GM19025 (cell line): ENCODE measurements around the gene EEF1A2.

ENCODE experiments used
- ATAC-seq: cut with Tn5 transposase; IDR thresholded peaks from one replicate; pipeline ENCODE4 v1.9.1; 2021; ENCODE audit warnings: mild to moderate bottlenecking, low read depth, moderate library complexity; ENCODE audit not compliant: unreplicated experiment

The EEF1A2 gene

GRCh38 chr20:63498960-63499337, at the start of gene EEF1A2:
EEF1A2 (minus strand) TSS chr20:63499083; CDS start chr20:63497763, 1,320 bp downstream.
- no peak for ATAC-seq

GRCh38 chr20:63548542-63548941, 49.7 kb upstream of the EEF1A2 start:
- no peak for ATAC-seq

GRCh38 chr20:63547725-63548480, 49.0 kb upstream of the EEF1A2 start, which contains the start of gene SRMS:
SRMS (minus strand) TSS chr20:63547749; CDS start chr20:63547463, 286 bp downstream.
- no peak for ATAC-seq

- no peak for ATAC-seq
Observed at GRCh38 chr20:63546956-63547724, 48.3 kb upstream of the EEF1A2 start.

GRCh38 chr20:63546256-63546955, 47.5 kb upstream of the EEF1A2 start:
- no peak for ATAC-seq

GRCh38 chr20:63545814-63546213, 46.9 kb upstream of the EEF1A2 start:
- ATAC-seq = no peak

- ATAC-seq = no peak
Observed at GRCh38 chr20:63544958-63545516, 46.2 kb upstream of the EEF1A2 start.

GRCh38 chr20:63544241-63544957, 45.5 kb upstream of the EEF1A2 start:
- ATAC-seq = no peak

GRCh38 chr20:63543733-63544132, 44.9 kb upstream of the EEF1A2 start:
- ATAC-seq = no peak

- no peak for ATAC-seq
Observed at GRCh38 chr20:63543131-63543530, 44.2 kb upstream of the EEF1A2 start.

- ATAC-seq = no peak
Observed at GRCh38 chr20:63542696-63543095, 43.8 kb upstream of the EEF1A2 start.

- no peak for ATAC-seq
Observed at GRCh38 chr20:63542031-63542559, 43.2 kb upstream of the EEF1A2 start.

GRCh38 chr20:63541371-63541770, 42.5 kb upstream of the EEF1A2 start:
- ATAC-seq = no peak

GRCh38 chr20:63540417-63541186, 41.7 kb upstream of the EEF1A2 start:
- ATAC-seq = no peak

GRCh38 chr20:63539441-63540370, 40.8 kb upstream of the EEF1A2 start:
- no peak for ATAC-seq

- ATAC-seq = no peak
Observed at GRCh38 chr20:63539092-63539430, 40.2 kb upstream of the EEF1A2 start.

- no peak for ATAC-seq
Observed at GRCh38 chr20:63538204-63539091, 39.6 kb upstream of the EEF1A2 start.
